Suppressor macrophage (primary cell): ENCODE results near the gene IKZF1.
A peak's percentile ranks its signal among the peaks of the same experiment; 100 is the strongest.

Experiments
- DNase-seq, 4 experiments: peaks; one replicate each; pipeline ENCODE4 v3.0.0-alpha.2; 2020 to 2022

Gene IKZF1

GRCh38 chr7:50283731-50284130, 20.8 kb upstream of the IKZF1 start:
- peak in 2 of 4 experiments; percentile 54 to 58 for DNase-seq

- no peak for DNase-seq
These were observed 20.2 kb upstream of the IKZF1 start for GRCh38 chr7:50284296-50284695.

GRCh38 chr7:50285269-50285668, 19.2 kb upstream of the IKZF1 start:
- DNase-seq: peak; percentile 66 to 83 (median 77)

GRCh38 chr7:50287129-50287528, 17.4 kb upstream of the IKZF1 start:
- DNase-seq: peak in 1 of 4 experiments; percentile 46

GRCh38 chr7:50292165-50292757, 12.3 kb upstream of the IKZF1 start:
- peak in 3 of 4 experiments; percentile 35 to 54 (median 48) for DNase-seq

GRCh38 chr7:50292763-50293162, 11.8 kb upstream of the IKZF1 start:
- no peak for DNase-seq

GRCh38 chr7:50293509-50294179, 10.9 kb upstream of the IKZF1 start:
- DNase-seq: no peak

GRCh38 chr7:50295133-50295532, 9.4 kb upstream of the IKZF1 start:
- DNase-seq: no peak

- no peak for DNase-seq
These were observed 7.7 kb upstream of the IKZF1 start for GRCh38 chr7:50296799-50297198.

GRCh38 chr7:50298811-50299562, 5.5 kb upstream of the IKZF1 start:
- DNase-seq: no peak

GRCh38 chr7:50300336-50300735, 4.2 kb upstream of the IKZF1 start:
- DNase-seq: no peak

- DNase-seq: no peak
These were observed 1.8 kb upstream of the IKZF1 start for GRCh38 chr7:50302486-50303334.

GRCh38 chr7:50303335-50304128, 984 bp upstream of the IKZF1 start:
- peak; percentile 79 to 93 (median 86) for DNase-seq

- DNase-seq: peak; percentile 41 to 63 (median 54)
These were observed 531 bp downstream of the IKZF1 start for GRCh38 chr7:50304911-50305582.

GRCh38 chr7:50305583-50306493, 1.3 kb downstream of the IKZF1 start:
- peak; percentile 18 to 58 (median 41) for DNase-seq

GRCh38 chr7:50306494-50307367, 2.2 kb downstream of the IKZF1 start:
- peak; percentile 22 to 51 (median 35) for DNase-seq

- DNase-seq: peak in 2 of 4 experiments; percentile 39 to 44
These were observed 3.0 kb downstream of the IKZF1 start for GRCh38 chr7:50307368-50308032.

- no peak for DNase-seq
These were observed 3.7 kb downstream of the IKZF1 start for GRCh38 chr7:50308203-50308531.
